Neural cell (in vitro differentiated cells): ENCODE data around the gene TRIM45. TPM values are rescaled to one million over a fixed set of nuclear protein-coding genes. Genes with fewer than 3 reads are reported as not detected.

ENCODE experiments used
- H2AFZ ChIP-seq: fragments of 200-600, 300-800 bp; sonication (generic), shearing (Covaris generic); 2 replicates; pipeline ENCODE4 v1.6.0; 2014; ENCODE audit warnings: low read depth, mild to moderate bottlenecking, antibody characterized with exemption, low read length, moderate library complexity
- H3F3A ChIP-seq: fragments of 200-600 bp; shearing (Covaris generic); 2 replicates; pipeline ENCODE4 v1.6.1; 2016; ENCODE audit warnings: mild to moderate bottlenecking, moderate library complexity, mixed read lengths, antibody characterized with exemption, low read length; ENCODE audit not compliant: insufficient read depth, poor library complexity, severe bottlenecking
- H3K27ac ChIP-seq: fragments of 200-600, 300-800 bp; sonication (generic), shearing (Covaris generic); 2 replicates; pipeline ENCODE4 v1.5.1; 2014; ENCODE audit warnings: mild to moderate bottlenecking, low read length, moderate library complexity
- H3K27me3 ChIP-seq: fragments of 300-800, 200-600 bp; sonication (generic), shearing (Covaris generic); 2 replicates; pipeline ENCODE4 v1.6.0; 2014; ENCODE audit warnings: mild to moderate bottlenecking, low read depth, low read length, moderate library complexity; ENCODE audit not compliant: insufficient read depth
- H3K36me3 ChIP-seq: fragments of 300-800, 200-600 bp; sonication (generic), shearing (Covaris generic); 2 replicates; pipeline ENCODE4 v1.5.1; 2014; ENCODE audit warnings: mild to moderate bottlenecking, antibody characterized with exemption, low read length, moderate library complexity; ENCODE audit not compliant: insufficient read depth
- H3K4me2 ChIP-seq: fragments of 300-800, 200-600 bp; sonication (generic), shearing (Covaris generic); 2 replicates; pipeline ENCODE4 v1.6.0; 2014; ENCODE audit warnings: mild to moderate bottlenecking, low read length
- H3K4me3 ChIP-seq: fragments of 300-800, 200-600 bp; sonication (generic), shearing (Covaris generic); 2 replicates; pipeline ENCODE4 v1.5.1; 2014; ENCODE audit warnings: mild to moderate bottlenecking, low read length, moderate library complexity
- H3K79me2 ChIP-seq: fragments of 200-600 bp; shearing (Covaris generic); replicated peaks from 2 replicates; pipeline ENCODE4 v1.6.0; 2014; ENCODE audit warnings: mild to moderate bottlenecking, low read length, moderate library complexity; ENCODE audit not compliant: insufficient read depth
- H3K9ac ChIP-seq: fragments of 300-800, 200-600 bp; sonication (generic), shearing (Covaris generic); 2 replicates; pipeline ENCODE4 v1.6.1; 2016; ENCODE audit warnings: mild to moderate bottlenecking, low read length, mixed read lengths
- H3K9me2 ChIP-seq: fragments of 200-600 bp; shearing (Covaris generic); 2 replicates; pipeline ENCODE4 v1.6.1; 2016; ENCODE audit warnings: mild to moderate bottlenecking, low read length, mixed read lengths; ENCODE audit not compliant: insufficient read depth
- H3K9me3 ChIP-seq: fragments of 200-600, 300-800 bp; sonication (generic), shearing (Covaris generic); 2 replicates; pipeline ENCODE4 v1.6.1; 2016; ENCODE audit warnings: mild to moderate bottlenecking, mixed run types, low read length, moderate library complexity, mixed read lengths
- H4K20me1 ChIP-seq: fragments of 200-600 bp; shearing (Covaris generic); 2 replicates; pipeline ENCODE4 v1.6.1; 2016; ENCODE audit warnings: mild to moderate bottlenecking, mixed run types; ENCODE audit not compliant: insufficient read depth
- EP300 ChIP-seq: fragments of 450-650 bp; conservative IDR thresholded peaks from 2 replicates; pipeline ENCODE4 v1.6.1; 2014; ENCODE audit warnings: antibody characterized with exemption, mild to moderate bottlenecking, moderate library complexity; ENCODE audit not compliant: poor library complexity, severe bottlenecking
- EZH2 ChIP-seq: fragments of 200-600, 300-800 bp; shearing (Covaris generic), sonication (generic); IDR thresholded peaks from 2 replicates; pipeline ENCODE4 v1.6.1; 2014; ENCODE audit warnings: antibody characterized with exemption, low read length, borderline replicate concordance, mild to moderate bottlenecking; ENCODE audit not compliant: insufficient read depth, poor library complexity, severe bottlenecking
- MXI1 ChIP-seq: fragments of 450-650 bp; conservative IDR thresholded peaks from 2 replicates; pipeline ENCODE4 v1.6.1; 2014; ENCODE audit warnings: antibody characterized with exemption, mild to moderate bottlenecking; ENCODE audit not compliant: poor library complexity, severe bottlenecking
- POLR2AphosphoS5 ChIP-seq: IDR thresholded peaks from 2 replicates; pipeline ENCODE4 v1.6.1; 2012
- RAD21 ChIP-seq: fragments of 450-650 bp; conservative IDR thresholded peaks from 2 replicates; pipeline ENCODE4 v1.6.1; 2014; ENCODE audit warnings: antibody characterized with exemption, mild to moderate bottlenecking, moderate library complexity
- SMC3 ChIP-seq: fragments of 450-650 bp; conservative IDR thresholded peaks from 2 replicates; pipeline ENCODE4 v1.6.1; 2014; ENCODE audit warnings: antibody characterized with exemption, mild to moderate bottlenecking, moderate library complexity; ENCODE audit not compliant: poor library complexity
- TAF1 ChIP-seq: IDR thresholded peaks from 2 replicates; pipeline ENCODE4 v1.6.1; 2012; ENCODE audit warnings: low read depth
- polyA plus RNA-seq: library from polyadenylated mRNA; depleted of rRNA; stranded (reverse); fragments of >200 nt; gene quantifications from 2 replicates; pipeline ENCODE4 v1.2.3, GENCODE V29; 2014
- TF ChIP-seq, protein P1 (sequence below): IDR thresholded peaks from 2 replicates; pipeline ENCODE4 v1.6.1; 2012; ENCODE audit warnings: borderline replicate concordance
- TF ChIP-seq, protein P2 (sequence below): fragments of 450-650 bp; IDR thresholded peaks from 2 replicates; pipeline ENCODE4 v1.5.1; 2014; ENCODE audit warnings: antibody characterized with exemption, mild to moderate bottlenecking, moderate library complexity; ENCODE audit not compliant: poor library complexity, severe bottlenecking

Gene TRIM45
- polyA plus RNA-seq, 1 donor from 2014 or later, result 4.9 TPM

DNA sequence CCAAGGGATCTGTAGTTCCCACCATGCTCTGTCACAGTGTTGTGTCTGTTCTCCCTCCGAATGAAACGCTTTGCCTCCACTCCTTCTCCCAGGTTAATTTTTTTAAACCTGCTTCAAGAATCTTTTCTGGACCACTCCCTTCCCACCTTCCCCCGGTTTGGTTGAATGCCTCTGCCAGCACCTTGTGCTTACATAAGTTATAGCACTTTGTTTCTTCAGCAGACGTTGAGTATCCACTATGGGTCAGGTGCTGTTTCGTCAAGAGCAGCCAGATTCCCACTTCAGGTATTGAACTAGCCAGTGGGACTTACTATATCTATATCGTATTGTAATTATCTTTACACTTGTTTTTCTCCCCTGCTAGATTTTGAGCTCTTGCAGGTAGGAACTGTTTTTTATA lies 33.9 kb downstream of the TRIM45 start:
- Histone ChIP-seq H3F3A (no peaks in the 10 kb centered on the region), H2AFZ (no peak overlapping the region), H3K9ac (no peak overlapping the region), H3K9me2 (no peaks in the 10 kb centered on the region), H3K4me3 (no peak overlapping the region), H3K27ac (no peak overlapping the region), H3K27me3 (no peaks in the 10 kb centered on the region), H3K9me3 (no peaks in the 10 kb centered on the region), H3K79me2 (no peaks in the 10 kb centered on the region), H3K4me2 (no peak overlapping the region), H3K36me3 (no peaks in the 10 kb centered on the region), H4K20me1 (no peaks in the 10 kb centered on the region)
- TF ChIP-seq, protein P1, sequence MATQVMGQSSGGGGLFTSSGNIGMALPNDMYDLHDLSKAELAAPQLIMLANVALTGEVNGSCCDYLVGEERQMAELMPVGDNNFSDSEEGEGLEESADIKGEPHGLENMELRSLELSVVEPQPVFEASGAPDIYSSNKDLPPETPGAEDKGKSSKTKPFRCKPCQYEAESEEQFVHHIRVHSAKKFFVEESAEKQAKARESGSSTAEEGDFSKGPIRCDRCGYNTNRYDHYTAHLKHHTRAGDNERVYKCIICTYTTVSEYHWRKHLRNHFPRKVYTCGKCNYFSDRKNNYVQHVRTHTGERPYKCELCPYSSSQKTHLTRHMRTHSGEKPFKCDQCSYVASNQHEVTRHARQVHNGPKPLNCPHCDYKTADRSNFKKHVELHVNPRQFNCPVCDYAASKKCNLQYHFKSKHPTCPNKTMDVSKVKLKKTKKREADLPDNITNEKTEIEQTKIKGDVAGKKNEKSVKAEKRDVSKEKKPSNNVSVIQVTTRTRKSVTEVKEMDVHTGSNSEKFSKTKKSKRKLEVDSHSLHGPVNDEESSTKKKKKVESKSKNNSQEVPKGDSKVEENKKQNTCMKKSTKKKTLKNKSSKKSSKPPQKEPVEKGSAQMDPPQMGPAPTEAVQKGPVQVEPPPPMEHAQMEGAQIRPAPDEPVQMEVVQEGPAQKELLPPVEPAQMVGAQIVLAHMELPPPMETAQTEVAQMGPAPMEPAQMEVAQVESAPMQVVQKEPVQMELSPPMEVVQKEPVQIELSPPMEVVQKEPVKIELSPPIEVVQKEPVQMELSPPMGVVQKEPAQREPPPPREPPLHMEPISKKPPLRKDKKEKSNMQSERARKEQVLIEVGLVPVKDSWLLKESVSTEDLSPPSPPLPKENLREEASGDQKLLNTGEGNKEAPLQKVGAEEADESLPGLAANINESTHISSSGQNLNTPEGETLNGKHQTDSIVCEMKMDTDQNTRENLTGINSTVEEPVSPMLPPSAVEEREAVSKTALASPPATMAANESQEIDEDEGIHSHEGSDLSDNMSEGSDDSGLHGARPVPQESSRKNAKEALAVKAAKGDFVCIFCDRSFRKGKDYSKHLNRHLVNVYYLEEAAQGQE, result no peak
- TF ChIP-seq EZH2, result no peak
- no peak for TF ChIP-seq EP300
- TF ChIP-seq RAD21, result no peak
- TF ChIP-seq SMC3, result no peak
- TF ChIP-seq MXI1, result no peak
- no peak for TF ChIP-seq POLR2AphosphoS5

DNA sequence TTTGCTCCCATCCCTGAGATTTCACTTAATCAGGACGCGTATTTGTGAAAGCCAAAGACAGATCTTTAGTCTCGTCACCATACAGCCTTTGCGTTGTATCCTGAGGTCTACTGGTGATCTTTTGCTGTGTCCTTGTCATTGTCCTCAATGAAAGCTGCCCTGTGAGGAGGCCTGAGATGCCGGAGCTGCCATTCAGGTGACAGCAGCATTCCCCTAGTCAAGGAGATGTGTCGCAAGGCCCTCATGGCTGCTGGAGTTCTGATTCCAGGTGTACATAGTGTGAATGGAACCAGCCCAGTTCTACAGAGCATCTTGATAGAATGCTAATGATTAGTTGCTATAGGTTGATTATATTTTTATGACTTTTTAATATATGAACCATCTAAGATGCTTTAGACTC lies 37.3 kb downstream of the TRIM45 start:
- Histone ChIP-seq H3K4me2 (no peak overlapping the region), H3K27me3 (no peaks in the 10 kb centered on the region), H3F3A (no peaks in the 10 kb centered on the region), H3K4me3 (no peak overlapping the region), H2AFZ (no peak overlapping the region), H3K79me2 (no peaks in the 10 kb centered on the region), H3K36me3 (no peaks in the 10 kb centered on the region), H3K9ac (no peak overlapping the region), H3K9me3 (no peaks in the 10 kb centered on the region), H3K27ac (no peak overlapping the region), H4K20me1 (no peaks in the 10 kb centered on the region), H3K9me2 (no peaks in the 10 kb centered on the region)
- TF ChIP-seq MXI1, result no peak
- TF ChIP-seq TAF1, result no peak
- TF ChIP-seq RAD21, result no peak
- no peak for TF ChIP-seq POLR2AphosphoS5
- TF ChIP-seq EP300, result no peak
- no peak for TF ChIP-seq EZH2
- TF ChIP-seq, protein P1, result no peak
- TF ChIP-seq SMC3, result no peak
- TF ChIP-seq, protein P2, sequence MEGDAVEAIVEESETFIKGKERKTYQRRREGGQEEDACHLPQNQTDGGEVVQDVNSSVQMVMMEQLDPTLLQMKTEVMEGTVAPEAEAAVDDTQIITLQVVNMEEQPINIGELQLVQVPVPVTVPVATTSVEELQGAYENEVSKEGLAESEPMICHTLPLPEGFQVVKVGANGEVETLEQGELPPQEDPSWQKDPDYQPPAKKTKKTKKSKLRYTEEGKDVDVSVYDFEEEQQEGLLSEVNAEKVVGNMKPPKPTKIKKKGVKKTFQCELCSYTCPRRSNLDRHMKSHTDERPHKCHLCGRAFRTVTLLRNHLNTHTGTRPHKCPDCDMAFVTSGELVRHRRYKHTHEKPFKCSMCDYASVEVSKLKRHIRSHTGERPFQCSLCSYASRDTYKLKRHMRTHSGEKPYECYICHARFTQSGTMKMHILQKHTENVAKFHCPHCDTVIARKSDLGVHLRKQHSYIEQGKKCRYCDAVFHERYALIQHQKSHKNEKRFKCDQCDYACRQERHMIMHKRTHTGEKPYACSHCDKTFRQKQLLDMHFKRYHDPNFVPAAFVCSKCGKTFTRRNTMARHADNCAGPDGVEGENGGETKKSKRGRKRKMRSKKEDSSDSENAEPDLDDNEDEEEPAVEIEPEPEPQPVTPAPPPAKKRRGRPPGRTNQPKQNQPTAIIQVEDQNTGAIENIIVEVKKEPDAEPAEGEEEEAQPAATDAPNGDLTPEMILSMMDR, result no peak
